NCI-H2029 (cell line): ENCODE results near the gene TBX20.

ENCODE experiments used
- DNase-seq: peaks from one replicate; lab custom pipeline; 2025; lab: John Stamatoyannopoulos, UW

The TBX20 gene

DNA sequence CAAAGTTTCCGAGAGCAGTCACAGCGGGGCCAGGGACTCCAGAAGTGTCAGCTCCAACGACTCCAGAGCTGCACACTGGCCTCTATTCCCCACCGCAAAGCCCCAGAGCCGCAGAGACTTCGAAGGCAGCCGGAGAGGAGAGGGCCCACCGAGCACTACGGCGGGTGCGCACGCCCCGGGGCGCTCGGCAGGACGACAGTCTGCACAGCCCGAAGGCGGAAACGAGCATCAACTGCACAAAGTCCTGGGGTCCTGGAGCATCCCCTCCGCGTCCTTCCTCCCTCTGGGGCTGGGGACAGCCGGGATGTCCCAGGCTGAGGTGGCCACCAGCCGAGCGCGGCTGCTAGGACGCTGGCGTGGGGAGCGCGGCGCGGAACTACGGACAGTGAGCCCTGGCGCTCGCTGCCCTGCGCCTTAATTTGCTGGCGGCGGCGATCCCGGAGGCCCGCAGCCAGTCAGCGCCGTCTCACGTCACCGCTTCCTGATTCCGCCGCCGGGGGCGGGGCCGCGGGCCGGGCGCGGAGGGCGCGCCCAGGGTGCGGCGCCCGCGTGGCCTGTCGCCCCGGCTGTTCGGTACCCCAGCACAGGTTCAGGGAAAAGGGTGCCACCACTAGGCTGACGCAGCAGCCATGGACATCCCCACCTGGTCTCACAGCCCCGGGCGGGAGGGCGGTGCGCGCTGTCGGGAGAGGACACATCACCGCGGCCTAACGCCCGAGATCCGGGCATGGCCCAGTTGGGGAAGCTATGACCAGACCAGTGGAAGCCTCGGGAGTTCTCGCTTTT, at the start of gene TBX20:
Gene TBX20, minus strand, starts transcription at position 391 of the 786 bp plus-strand sequence. CDS start 480 bp downstream, outside the sequence.
- DNase-seq: no peak

DNA sequence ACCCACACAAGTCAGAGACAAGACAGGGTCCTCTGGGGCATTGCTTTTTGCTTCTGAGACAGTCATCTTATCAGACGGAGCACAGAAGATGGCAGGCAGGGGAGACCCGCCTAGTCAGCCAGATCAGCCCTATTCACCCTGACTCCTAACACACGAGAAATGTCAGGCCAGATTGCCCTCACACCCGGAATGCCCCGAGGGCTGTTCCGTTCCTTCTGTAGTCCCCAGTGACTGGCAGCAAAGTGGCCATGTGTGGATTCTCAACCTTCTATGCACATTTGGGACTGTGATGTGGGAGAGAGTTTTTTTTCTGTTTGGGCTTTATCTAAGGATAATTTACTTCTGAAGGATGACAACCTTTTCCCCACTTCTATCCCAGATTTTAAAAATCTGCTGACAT, 35.5 kb upstream of the TBX20 start:
- DNase-seq: no peak

DNA sequence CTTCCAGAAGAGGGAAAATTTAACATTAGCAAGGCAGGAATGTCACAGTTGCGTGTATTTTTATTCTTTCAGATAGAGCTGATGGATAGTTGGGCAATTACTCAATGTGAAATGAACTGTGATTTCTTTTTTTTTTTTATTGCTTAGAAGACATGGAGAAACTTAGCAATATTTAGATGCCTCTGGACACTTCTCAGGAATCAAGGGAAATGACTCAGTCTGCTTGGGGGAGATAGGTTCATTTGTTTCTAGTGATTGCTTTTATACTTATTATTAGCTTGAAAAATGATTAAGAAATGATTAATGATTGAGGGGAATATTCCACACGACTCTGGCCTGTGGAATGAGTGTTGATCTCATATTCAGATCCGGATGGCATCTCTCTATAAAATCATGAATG, 33.1 kb upstream of the TBX20 start:
- no peak for DNase-seq

DNA sequence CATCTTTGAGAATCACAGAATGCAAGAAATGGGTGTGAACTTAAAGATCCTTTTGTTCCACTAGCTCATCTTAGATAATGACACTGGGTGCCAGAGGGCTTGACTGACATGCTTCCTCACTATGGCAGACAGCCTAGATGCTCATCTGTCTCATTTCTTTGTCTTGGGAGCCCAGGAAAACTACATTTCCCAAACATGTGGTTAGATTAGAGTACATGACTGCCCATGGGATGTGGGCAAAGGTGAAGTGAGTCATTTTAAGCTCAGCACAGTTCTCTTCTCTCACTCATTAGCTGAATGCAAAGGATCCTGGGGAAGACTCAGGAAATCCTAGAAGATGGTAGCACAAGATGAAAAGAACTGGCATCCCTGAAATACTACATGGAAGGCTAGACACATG, 32.5 kb upstream of the TBX20 start:
- DNase-seq: no peak

DNA sequence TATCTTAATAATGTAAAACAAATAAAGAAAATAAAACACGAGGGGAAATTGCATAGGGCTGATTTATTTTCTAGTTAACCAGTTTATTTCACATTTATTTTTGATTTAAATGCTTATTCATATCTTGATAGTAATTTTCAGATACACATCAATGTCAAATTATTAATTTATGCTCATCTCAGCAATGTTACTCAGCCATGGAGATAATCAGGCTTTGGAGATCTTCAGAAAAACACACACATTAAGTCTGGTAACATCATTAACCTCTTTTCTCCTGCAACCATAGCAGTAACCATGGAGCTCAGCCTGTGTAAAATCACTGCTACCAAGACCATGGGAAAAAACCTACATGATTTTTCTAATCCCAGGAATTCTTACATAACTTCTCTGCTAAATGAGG, 31.9 kb upstream of the TBX20 start:
- DNase-seq: no peak

GRCh38 chr7:35280902-35281301, 27.0 kb upstream of the TBX20 start:
- no peak for DNase-seq

DNA sequence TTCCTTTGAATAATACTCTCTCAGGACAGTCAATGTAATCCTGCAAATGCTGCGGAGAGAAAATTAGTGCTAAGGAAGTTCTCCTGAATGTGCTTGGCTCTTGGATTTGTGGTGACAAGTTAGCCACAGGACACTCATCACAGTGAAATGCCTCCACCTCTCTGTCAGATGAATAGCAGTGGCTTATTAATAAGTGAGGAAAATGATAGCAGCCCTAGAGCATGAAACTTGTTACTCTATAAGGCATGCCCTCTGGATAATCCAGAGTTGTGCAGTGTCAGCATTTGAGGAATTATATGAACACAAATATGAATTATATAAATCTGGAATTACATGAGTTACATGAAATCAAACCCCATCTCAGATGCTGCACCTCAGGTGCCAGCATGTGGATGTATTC, 23.5 kb upstream of the TBX20 start:
- no peak for DNase-seq

GRCh38 chr7:35272246-35272645, 18.3 kb upstream of the TBX20 start:
- DNase-seq: no peak

GRCh38 chr7:35268953-35269352, 15.1 kb upstream of the TBX20 start:
- no peak for DNase-seq

- DNase-seq: no peak
Observed at GRCh38 chr7:35267411-35267810, 13.5 kb upstream of the TBX20 start.

DNA sequence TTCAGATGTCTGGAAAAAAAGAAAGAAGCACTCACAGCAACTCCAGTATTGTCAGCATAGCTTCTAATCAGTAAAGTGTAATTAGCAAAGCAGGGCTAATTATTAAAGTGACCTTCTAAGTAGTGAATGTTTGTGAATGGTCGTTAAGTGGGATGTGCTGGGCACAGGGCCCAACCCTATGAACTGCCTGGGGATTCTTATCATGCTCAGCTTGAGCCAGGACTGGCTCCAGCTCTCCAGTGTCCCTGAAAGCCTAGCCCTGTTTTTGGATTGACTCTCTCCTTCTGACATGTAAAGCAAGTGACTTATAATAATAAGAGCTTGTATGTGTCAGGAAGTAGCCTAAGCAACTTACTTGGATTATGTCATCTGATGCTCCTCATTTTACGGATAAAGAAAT, 9.5 kb upstream of the TBX20 start:
- DNase-seq: no peak

- DNase-seq: no peak
Observed at GRCh38 chr7:35261476-35262285, 7.8 kb upstream of the TBX20 start.

GRCh38 chr7:35261041-35261440, 7.1 kb upstream of the TBX20 start:
- DNase-seq: no peak

DNA sequence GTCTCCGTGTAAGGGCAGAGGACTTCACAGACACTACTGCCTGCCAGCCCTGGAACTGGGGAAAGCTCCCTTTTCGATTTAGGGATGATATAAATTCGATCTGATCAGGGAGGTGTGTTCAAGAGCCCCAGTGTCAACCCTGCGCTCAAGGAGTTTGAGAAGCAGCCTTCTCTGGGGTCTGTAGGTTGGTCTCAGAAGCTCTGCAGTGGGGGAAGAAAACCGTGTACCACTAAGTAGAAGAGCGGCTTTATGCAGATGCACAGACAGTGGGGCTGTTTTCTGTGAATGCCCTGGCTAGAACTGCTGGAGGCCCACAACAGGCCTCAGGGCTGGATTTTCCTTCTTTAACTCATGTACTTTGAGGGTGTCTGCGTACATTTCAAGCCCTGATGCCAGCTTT, 6.3 kb upstream of the TBX20 start:
- DNase-seq: no peak

DNA sequence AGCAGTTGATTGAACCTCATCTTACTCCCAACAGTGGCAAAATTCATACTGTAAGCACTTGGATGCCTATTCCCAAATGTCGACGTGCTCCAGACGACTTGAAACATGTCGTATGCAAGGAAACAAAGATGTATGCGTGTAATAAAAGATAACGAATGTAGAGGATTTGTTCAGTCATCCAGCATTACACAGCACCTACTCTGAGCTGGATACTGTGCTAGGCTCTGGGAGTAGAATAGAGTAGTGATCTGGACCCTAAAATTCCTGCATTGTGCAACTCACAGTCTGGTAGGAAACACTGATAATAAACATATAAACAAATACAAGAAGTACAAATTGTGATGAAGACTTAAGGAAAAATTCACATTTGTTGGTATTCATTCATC, 5.6 kb upstream of the TBX20 start:
- DNase-seq: no peak

GRCh38 chr7:35258868-35259522, 5.1 kb upstream of the TBX20 start:
- no peak for DNase-seq

DNA sequence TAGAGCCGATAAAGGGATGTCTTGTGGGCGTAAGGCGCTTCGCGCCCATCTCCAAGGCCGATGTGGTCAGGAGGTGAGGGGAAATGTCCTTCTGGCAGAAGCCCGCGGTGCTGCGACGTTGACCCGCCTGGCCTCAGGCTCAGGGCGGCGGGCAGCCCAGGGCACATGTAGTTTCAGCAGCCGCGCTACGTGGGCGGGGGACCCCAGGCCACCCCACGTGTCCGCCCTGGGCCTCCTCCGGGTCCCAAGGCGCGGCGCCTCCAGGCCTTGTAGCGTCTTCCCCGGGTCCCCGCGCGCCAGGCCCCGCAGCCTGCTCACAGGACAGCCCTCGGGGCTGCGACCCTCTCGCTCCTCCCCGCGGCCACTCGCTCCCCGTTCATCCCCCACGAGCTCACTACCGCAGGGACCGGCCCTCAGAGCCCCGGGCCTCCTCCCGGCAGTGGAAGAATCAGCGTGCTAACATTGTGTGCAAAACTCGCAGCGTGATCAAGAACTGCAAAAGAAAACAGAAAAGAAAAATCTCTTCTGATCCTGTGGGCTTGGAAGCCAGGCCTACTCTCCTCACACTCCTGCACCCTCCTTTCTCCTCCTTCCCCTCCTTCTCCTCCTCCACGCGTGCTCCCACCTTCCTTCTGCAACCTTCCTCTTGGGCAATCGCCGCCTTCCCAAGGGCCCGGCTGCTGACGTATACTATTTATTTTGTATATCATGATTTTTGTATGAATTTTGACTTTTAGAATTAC, 4.4 kb upstream of the TBX20 start:
- DNase-seq: no peak

DNA sequence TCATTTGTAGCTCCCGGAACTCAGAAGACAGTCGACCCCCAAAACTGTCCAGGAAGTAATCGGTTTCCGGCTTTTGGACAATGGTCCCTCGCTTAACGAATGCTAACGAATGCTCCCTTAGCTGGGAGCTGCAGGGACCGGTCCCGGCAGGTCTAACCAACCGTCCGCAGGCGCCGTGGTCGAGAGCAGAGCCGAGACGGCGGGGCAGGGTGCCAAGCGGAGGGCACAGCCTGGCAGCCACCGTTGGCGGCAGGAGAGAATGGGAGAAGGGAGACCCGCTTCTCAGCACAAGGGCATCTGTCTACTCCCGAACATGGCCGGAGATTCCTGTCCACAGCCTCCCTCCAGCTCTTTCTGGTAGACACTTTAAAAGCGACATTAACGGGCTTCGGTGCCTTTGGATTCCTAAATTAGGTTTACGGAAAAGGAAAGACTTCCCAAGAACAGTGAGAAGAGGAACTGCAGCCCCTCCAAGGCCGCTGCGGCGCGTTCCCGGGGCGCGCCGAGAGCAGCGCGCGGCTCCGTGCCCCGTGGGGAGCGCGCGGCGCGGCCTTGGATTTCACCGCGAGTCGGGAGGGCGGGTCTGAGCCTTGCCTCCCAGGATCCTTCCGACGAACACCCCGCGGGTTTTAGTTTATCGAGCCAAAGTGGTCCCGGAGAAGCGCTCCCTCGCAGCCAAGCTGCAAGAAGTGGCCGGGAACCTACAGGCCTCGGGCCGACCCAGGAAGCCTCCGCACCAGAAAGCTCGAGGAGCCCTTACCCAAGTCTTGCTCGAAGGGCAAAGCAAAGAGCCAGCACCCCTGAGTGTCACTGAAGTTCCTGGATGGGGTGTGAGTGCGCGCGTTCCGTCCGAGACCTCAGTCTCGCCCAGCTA, 3.6 kb upstream of the TBX20 start:
- no peak for DNase-seq

- no peak for DNase-seq
Observed at GRCh38 chr7:35256256-35257175, 2.6 kb upstream of the TBX20 start.
